ENCODE results near the gene OR7D2. TPM values are rescaled to one million over a fixed set of nuclear protein-coding genes. Genes with fewer than 3 reads are reported as not detected.

The OR7D2 gene
- total RNA-seq, 2 experiments from 2014 or later = not detected

DNA sequence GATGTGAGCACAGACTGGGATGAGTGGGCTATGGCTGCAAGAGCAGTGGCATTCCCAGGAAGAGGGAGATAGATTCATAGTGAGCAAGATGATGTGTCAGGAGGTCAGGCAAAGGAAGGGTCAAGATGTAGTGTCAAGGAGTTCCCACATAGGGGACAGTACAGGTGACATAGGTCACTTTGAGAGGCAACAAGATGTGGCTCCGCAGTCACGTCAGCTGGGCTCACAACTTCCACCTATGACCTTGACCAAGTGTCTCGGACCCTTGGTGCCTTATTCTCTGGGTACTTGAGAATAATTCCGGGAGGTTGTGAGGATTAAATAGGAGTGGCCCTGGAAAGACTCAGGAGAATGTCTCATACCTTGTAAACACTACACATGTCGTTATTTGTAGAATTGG is 28.1 kb upstream of the OR7D2 start:
- Mint-ChIP-seq H3K9me3 (peaks cover 17% of the 10 kb centered on the region), H3K4me1 (ENCODE audit: low read depth) (peaks cover 82% of the 10 kb centered on the region), H3K27me3 (no peaks in the 10 kb centered on the region), H3K36me3 (ENCODE audit: low read depth) (peaks cover 99% of the 10 kb centered on the region), H3K27ac (no peak overlapping the region), H3K4me3 (no peak overlapping the region)
- Histone ChIP-seq H3K4me1 (ENCODE audit: insufficient read depth, low read length) (peaks cover 22% of the 10 kb centered on the region), H3K27ac (ENCODE audit: low read depth in 1 of 2, low read length in 2 of 2) (no peak overlapping the region), H3K9me3 (ENCODE audit: control insufficient read depth in 1 of 2, insufficient read depth in 1 of 2, low read length in 2 of 2) (peaks cover under 1 to 18% of the 10 kb centered on the region in 2 experiments), H3K36me3 (ENCODE audit: insufficient read depth, low read length) (peaks cover 30% of the 10 kb centered on the region), H3K27me3 (ENCODE audit: control insufficient read depth in 1 of 2, insufficient read depth in 2 of 2, low read length in 2 of 2) (no peaks in the 10 kb centered on the region), H3K4me3 (ENCODE audit: low read length) (no peak overlapping the region)
- ATAC-seq (ENCODE audit: poor library complexity) (no peak), DNase-seq (no peak)
- POLR2A ChIA-PET = no interaction called here
- intact Hi-C loops (cut with DNase I, micrococcal nuclease) = no loop called here
- TF ChIP-seq, protein P1, sequence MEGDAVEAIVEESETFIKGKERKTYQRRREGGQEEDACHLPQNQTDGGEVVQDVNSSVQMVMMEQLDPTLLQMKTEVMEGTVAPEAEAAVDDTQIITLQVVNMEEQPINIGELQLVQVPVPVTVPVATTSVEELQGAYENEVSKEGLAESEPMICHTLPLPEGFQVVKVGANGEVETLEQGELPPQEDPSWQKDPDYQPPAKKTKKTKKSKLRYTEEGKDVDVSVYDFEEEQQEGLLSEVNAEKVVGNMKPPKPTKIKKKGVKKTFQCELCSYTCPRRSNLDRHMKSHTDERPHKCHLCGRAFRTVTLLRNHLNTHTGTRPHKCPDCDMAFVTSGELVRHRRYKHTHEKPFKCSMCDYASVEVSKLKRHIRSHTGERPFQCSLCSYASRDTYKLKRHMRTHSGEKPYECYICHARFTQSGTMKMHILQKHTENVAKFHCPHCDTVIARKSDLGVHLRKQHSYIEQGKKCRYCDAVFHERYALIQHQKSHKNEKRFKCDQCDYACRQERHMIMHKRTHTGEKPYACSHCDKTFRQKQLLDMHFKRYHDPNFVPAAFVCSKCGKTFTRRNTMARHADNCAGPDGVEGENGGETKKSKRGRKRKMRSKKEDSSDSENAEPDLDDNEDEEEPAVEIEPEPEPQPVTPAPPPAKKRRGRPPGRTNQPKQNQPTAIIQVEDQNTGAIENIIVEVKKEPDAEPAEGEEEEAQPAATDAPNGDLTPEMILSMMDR (IDR thresholded peaks at IDR 0.05) = no peak
- CTCF ChIA-PET = no interaction called here

DNA sequence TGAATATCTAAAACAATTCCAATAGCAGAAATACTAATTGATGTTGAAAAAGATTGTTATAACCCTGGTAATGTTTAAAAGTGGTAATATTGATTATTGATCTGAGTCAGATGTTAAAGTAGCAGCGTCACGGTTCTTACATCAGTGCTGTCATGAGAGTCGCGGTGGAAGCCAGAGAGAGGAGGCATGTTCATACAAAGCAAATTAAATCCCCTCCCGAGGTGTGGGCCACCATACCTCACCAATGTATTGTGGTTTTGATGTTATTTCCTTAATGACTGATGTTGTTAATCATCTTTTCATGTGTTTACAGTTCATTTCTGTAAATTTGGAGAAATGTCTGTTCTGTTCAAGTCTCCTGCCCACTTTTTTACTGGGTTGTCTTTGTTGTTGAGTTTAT is 27.4 kb upstream of the OR7D2 start:
- H3K4me3 Mint-ChIP-seq = no peak overlapping the region
- H3K9me3 Mint-ChIP-seq = peaks cover 14% of the 10 kb centered on the region

DNA sequence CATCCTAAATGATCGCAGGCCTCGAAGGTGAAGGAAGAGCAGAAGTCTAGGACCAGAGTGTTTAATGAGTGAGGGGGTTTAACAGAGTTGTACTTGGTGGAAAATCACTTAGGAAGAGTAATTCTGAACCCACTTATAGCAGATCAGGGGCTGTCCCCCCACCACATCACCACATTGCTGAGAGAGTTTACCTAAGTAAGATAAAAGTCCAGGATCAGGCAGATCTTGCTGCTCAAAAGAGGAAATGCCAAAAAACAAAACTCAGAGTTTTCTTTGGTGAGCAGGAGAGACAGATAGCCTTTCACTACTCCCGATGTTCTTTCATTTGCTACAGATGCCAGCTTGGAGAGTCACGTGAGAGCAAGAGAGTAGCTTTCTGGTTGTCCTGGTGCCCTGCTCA is 23.2 kb upstream of the OR7D2 start:
- peaks cover 11 to 33% of the 10 kb centered on the region in 2 experiments for H3K9me3 ChIP-seq (ENCODE audit: control insufficient read depth in 1 of 2, insufficient read depth in 1 of 2, low read length in 2 of 2)
- H3K4me1 ChIP-seq (ENCODE audit: insufficient read depth, low read length) = peaks cover 6% of the 10 kb centered on the region
- intact Hi-C loops (cut with DNase I, micrococcal nuclease) = no loop called here
- H3K27me3 Mint-ChIP-seq = no peaks in the 10 kb centered on the region
- TF ChIP-seq, protein P1 (IDR thresholded peaks at IDR 0.05) = no peak
- DNase-seq (no peak), ATAC-seq (ENCODE audit: poor library complexity) (no peak)
- no peak overlapping the region for H3K4me3 Mint-ChIP-seq
- H3K4me3 ChIP-seq (ENCODE audit: low read length) = no peak overlapping the region
- H3K4me1 Mint-ChIP-seq (ENCODE audit: low read depth) = peaks cover 38% of the 10 kb centered on the region
- H3K36me3 Mint-ChIP-seq (ENCODE audit: low read depth) = peaks cover 100% of the 10 kb centered on the region
- no peaks in the 10 kb centered on the region for H3K27me3 ChIP-seq (ENCODE audit: control insufficient read depth in 1 of 2, insufficient read depth in 2 of 2, low read length in 2 of 2)
- ChIA-PET POLR2A (no interaction called here), CTCF (interaction anchor here (0.5 kb wide), 1 partner anchor 320 kb away, joined by 3 read pairs; no protein-coding TSS in a partner anchor)
- peaks cover 12% of the 10 kb centered on the region for H3K9me3 Mint-ChIP-seq
- H3K27ac ChIP-seq (ENCODE audit: low read depth in 1 of 2, low read length in 2 of 2) = no peak overlapping the region
- no peak overlapping the region for H3K27ac Mint-ChIP-seq
- peaks cover 68% of the 10 kb centered on the region for H3K36me3 ChIP-seq (ENCODE audit: insufficient read depth, low read length)

More for the DNA sequence above, 27.4 kb upstream of the OR7D2 start:
- TF ChIP-seq, protein P1 (IDR thresholded peaks at IDR 0.05) = no peak
- ATAC-seq (ENCODE audit: poor library complexity) (no peak), DNase-seq (peak in 1 of 14 experiments; percentile 27)
- H3K27me3 Mint-ChIP-seq = no peaks in the 10 kb centered on the region
- Histone ChIP-seq H3K27me3 (ENCODE audit: control insufficient read depth in 1 of 2, insufficient read depth in 2 of 2, low read length in 2 of 2) (no peaks in the 10 kb centered on the region), H3K9me3 (ENCODE audit: control insufficient read depth in 1 of 2, insufficient read depth in 1 of 2, low read length in 2 of 2) (peaks cover 0 to 18% of the 10 kb centered on the region in 2 experiments), H3K4me3 (ENCODE audit: low read length) (no peak overlapping the region), H3K4me1 (ENCODE audit: insufficient read depth, low read length) (peaks cover 22% of the 10 kb centered on the region), H3K36me3 (ENCODE audit: insufficient read depth, low read length) (peaks cover 37% of the 10 kb centered on the region), H3K27ac (ENCODE audit: low read depth in 1 of 2, low read length in 2 of 2) (no peak overlapping the region)
- peaks cover 99% of the 10 kb centered on the region for H3K36me3 Mint-ChIP-seq (ENCODE audit: low read depth)
- POLR2A ChIA-PET = no interaction called here
- peaks cover 77% of the 10 kb centered on the region for H3K4me1 Mint-ChIP-seq (ENCODE audit: low read depth)
- CTCF ChIA-PET = no interaction called here
- H3K27ac Mint-ChIP-seq = no peak overlapping the region
- intact Hi-C loops (cut with DNase I, micrococcal nuclease) = no loop called here

Measured in CD4-positive, alpha-beta T cell (primary cell).